ENCODE measurements around the gene ARHGEF6.

DNA sequence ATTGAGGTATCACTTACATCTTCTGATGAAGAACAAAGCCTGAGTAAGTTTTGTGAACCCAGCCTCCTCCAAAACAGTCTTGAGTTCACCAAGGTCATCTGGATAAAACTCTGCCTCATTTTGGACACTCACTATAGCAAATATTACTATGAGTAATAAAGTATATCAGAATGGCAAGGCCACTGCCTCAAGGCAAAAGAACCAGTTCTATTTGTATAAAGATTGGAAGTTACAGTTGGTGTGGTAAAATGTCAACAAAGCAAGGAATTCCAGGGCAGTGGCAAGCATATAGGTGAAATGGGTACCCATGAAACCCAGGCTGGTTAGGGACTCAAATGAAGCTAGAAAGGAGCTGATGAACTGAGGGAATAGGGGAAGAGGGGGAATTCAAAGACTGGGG lies 2.4 kb upstream of the ARHGEF6 start:
- TF ChIP-seq CTCF (IDR thresholded peaks at IDR 0.05; ENCODE audit: insufficient read depth, low read depth, low read length) (no peak), EZH2 (IDR thresholded peaks at IDR 0.05; ENCODE audit: insufficient read depth, low read length) (no peak)

Data from astrocyte (in vitro differentiated cells and primary cell).